ENCODE results near the gene EFNA5.

DNA sequence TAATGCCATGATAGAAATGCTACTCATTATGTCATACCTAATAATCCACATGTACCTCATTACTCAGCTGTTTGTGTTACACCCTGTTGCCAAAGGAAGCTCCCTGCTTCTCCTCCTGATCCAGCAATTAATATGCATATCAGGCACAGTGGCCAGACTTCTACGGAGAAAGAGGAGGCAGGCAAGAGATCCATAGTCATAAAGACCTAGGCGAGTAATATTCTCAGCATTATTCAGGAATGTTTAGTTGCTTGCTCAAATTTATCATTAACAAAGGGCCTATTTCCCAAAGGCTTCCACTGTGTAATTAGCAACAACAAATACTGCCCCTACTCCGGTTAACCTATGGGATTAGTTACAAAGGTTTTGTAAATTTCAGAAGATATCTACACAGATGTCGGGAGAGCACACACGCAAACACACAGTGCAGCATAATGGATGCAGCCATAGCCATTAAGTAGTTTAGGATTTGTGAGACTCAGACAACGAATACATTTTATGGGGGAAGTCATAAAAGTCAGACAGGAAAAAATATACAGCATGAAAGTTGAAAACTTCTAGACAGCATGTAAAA, 192.6 kb downstream of the EFNA5 start:
- TF ChIP-seq, protein P1, sequence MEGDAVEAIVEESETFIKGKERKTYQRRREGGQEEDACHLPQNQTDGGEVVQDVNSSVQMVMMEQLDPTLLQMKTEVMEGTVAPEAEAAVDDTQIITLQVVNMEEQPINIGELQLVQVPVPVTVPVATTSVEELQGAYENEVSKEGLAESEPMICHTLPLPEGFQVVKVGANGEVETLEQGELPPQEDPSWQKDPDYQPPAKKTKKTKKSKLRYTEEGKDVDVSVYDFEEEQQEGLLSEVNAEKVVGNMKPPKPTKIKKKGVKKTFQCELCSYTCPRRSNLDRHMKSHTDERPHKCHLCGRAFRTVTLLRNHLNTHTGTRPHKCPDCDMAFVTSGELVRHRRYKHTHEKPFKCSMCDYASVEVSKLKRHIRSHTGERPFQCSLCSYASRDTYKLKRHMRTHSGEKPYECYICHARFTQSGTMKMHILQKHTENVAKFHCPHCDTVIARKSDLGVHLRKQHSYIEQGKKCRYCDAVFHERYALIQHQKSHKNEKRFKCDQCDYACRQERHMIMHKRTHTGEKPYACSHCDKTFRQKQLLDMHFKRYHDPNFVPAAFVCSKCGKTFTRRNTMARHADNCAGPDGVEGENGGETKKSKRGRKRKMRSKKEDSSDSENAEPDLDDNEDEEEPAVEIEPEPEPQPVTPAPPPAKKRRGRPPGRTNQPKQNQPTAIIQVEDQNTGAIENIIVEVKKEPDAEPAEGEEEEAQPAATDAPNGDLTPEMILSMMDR (IDR thresholded peaks at IDR 0.05; ENCODE audit: low read length) = no peak
- TF ChIP-seq EZH2 (IDR thresholded peaks at IDR 0.05; ENCODE audit: borderline replicate concordance, low read length) = no peak

All from OCI-LY1 (cell line).